KMS-11 (cell line): ENCODE measurements around the gene DCHS2.

Source experiments
- H2AFZ ChIP-seq: fragments of 200-600 bp; sonication (generic); 2 replicates; pipeline ENCODE4 v1.6.1; 2016; ENCODE audit warnings: antibody characterized with exemption, mixed run types, low read depth
- H3K27ac ChIP-seq: fragments of 200-600 bp; sonication (generic); 2 replicates; pipeline ENCODE4 v1.6.1; 2016; ENCODE audit warnings: mild to moderate bottlenecking, mixed run types
- H3K27me3 ChIP-seq: fragments of 200-600 bp; sonication (generic); 2 replicates; pipeline ENCODE4 v1.6.1; 2017; ENCODE audit warnings: mild to moderate bottlenecking, low read depth, mixed run types, moderate library complexity; ENCODE audit not compliant: insufficient read depth
- H3K36me3 ChIP-seq: fragments of 200-600 bp; sonication (generic); 2 replicates; pipeline ENCODE4 v1.6.1; 2017; ENCODE audit warnings: mild to moderate bottlenecking, mixed run types; ENCODE audit not compliant: insufficient read depth
- H3K4me1 ChIP-seq: fragments of 200-600 bp; sonication (generic); 2 replicates; pipeline ENCODE4 v1.6.1; 2016; ENCODE audit warnings: mild to moderate bottlenecking, low read depth, mixed run types; ENCODE audit not compliant: poor library complexity, severe bottlenecking
- H3K4me2 ChIP-seq: fragments of 200-600 bp; sonication (generic); 2 replicates; pipeline ENCODE4 v1.7.0; 2016; ENCODE audit warnings: mild to moderate bottlenecking, mixed run types
- H3K4me3 ChIP-seq: fragments of 200-600 bp; sonication (generic); IDR thresholded peaks from 2 replicates; pipeline ENCODE4 v1.6.1; 2017; ENCODE audit warnings: low read depth, low read length, mixed read lengths; ENCODE audit not compliant: insufficient read depth
- H3K79me2 ChIP-seq: fragments of 200-600 bp; sonication (generic); 2 replicates; pipeline ENCODE4 v1.6.1; 2016; ENCODE audit warnings: low read depth, mixed run types; ENCODE audit not compliant: insufficient read depth
- H3K9ac ChIP-seq: fragments of 200-600 bp; sonication (generic); 2 replicates; pipeline ENCODE4 v1.6.1; 2016; ENCODE audit warnings: mild to moderate bottlenecking, mixed run types
- H4K20me1 ChIP-seq: fragments of 200-600 bp; sonication (generic); 2 replicates; pipeline ENCODE4 v1.6.1; 2016; ENCODE audit warnings: mild to moderate bottlenecking, mixed run types; ENCODE audit not compliant: insufficient read depth
- TF ChIP-seq, protein P1 (sequence below): fragments of 200-600 bp; sonication (generic); conservative IDR thresholded peaks from 2 replicates; pipeline ENCODE4 v1.6.1; 2017; ENCODE audit warnings: low read depth, mild to moderate bottlenecking, antibody characterized with exemption, low read length, moderate library complexity, mixed read lengths

The DCHS2 gene

DNA sequence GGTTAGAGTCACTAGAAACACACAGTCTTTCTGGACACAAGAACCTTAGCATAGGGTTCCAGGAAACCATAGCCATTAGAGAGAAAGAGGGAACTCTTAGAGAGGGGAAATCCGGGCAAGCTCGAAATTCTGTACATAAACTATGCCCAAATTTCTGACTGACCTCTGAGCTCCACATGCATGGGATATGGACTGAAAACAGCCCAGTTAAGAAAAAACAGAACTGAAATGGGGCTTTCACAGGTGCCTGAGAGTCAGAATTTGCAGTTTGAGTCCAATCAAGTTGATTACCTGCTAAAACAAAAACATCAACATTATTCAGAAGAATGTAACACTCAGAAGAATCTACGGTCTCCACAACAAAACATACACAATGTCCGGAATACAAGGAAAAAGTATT is 13.1 kb downstream of the DCHS2 start:
- Histone ChIP-seq H3K4me3 (no peak overlapping the region), H3K79me2 (no peaks in the 10 kb centered on the region), H3K4me2 (no peak overlapping the region), H3K36me3 (no peaks in the 10 kb centered on the region), H2AFZ (no peak overlapping the region), H3K9ac (no peak overlapping the region), H3K27ac (no peak overlapping the region), H3K4me1 (no peaks in the 10 kb centered on the region), H3K27me3 (no peaks in the 10 kb centered on the region), H4K20me1 (no peaks in the 10 kb centered on the region)
- TF ChIP-seq, protein P1, sequence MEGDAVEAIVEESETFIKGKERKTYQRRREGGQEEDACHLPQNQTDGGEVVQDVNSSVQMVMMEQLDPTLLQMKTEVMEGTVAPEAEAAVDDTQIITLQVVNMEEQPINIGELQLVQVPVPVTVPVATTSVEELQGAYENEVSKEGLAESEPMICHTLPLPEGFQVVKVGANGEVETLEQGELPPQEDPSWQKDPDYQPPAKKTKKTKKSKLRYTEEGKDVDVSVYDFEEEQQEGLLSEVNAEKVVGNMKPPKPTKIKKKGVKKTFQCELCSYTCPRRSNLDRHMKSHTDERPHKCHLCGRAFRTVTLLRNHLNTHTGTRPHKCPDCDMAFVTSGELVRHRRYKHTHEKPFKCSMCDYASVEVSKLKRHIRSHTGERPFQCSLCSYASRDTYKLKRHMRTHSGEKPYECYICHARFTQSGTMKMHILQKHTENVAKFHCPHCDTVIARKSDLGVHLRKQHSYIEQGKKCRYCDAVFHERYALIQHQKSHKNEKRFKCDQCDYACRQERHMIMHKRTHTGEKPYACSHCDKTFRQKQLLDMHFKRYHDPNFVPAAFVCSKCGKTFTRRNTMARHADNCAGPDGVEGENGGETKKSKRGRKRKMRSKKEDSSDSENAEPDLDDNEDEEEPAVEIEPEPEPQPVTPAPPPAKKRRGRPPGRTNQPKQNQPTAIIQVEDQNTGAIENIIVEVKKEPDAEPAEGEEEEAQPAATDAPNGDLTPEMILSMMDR = no peak

GRCh38 chr4:154478128-154478527 is 13.5 kb downstream of the DCHS2 start:
- no peaks in the 10 kb centered on the region for H3K27me3 ChIP-seq
- TF ChIP-seq, protein P1 = no peak
- no peak overlapping the region for H3K4me2 ChIP-seq
- H3K4me3 ChIP-seq = no peak overlapping the region
- no peak overlapping the region for H3K27ac ChIP-seq
- H3K36me3 ChIP-seq = no peaks in the 10 kb centered on the region
- no peaks in the 10 kb centered on the region for H3K79me2 ChIP-seq
- no peak overlapping the region for H2AFZ ChIP-seq
- H4K20me1 ChIP-seq = no peaks in the 10 kb centered on the region
- H3K4me1 ChIP-seq = no peaks in the 10 kb centered on the region
- H3K9ac ChIP-seq = no peak overlapping the region

- H3K79me2 ChIP-seq = no peaks in the 10 kb centered on the region
- no peaks in the 10 kb centered on the region for H3K36me3 ChIP-seq
- no peak overlapping the region for H3K4me3 ChIP-seq
- no peak overlapping the region for H2AFZ ChIP-seq
- no peaks in the 10 kb centered on the region for H3K27me3 ChIP-seq
- H3K4me2 ChIP-seq = no peak overlapping the region
- no peak overlapping the region for H3K9ac ChIP-seq
- peaks cover 11% of the 10 kb centered on the region for H3K4me1 ChIP-seq
- TF ChIP-seq, protein P1 = no peak
- H4K20me1 ChIP-seq = no peaks in the 10 kb centered on the region
- H3K27ac ChIP-seq = no peak overlapping the region
Observed at GRCh38 chr4:154476232-154476631, 15.4 kb downstream of the DCHS2 start.

GRCh38 chr4:154475820-154476219 is 15.8 kb downstream of the DCHS2 start:
- Histone ChIP-seq H3K9ac (no peak overlapping the region), H3K4me1 (peaks cover 13% of the 10 kb centered on the region), H3K36me3 (no peaks in the 10 kb centered on the region), H3K79me2 (no peaks in the 10 kb centered on the region), H3K27me3 (no peaks in the 10 kb centered on the region), H2AFZ (no peak overlapping the region), H3K27ac (no peak overlapping the region), H3K4me2 (no peak overlapping the region), H3K4me3 (no peak overlapping the region), H4K20me1 (no peaks in the 10 kb centered on the region)
- TF ChIP-seq, protein P1 = no peak
